Measurements from ENCODE around the gene CPA4.

Gene CPA4

GRCh38 chr7:130346941-130347340 lies 54.0 kb downstream of the CPA4 start:
- DNase-seq = no peak

GRCh38 chr7:130349911-130350782 lies 57.2 kb downstream of the CPA4 start:
- DNase-seq = no peak

DNA sequence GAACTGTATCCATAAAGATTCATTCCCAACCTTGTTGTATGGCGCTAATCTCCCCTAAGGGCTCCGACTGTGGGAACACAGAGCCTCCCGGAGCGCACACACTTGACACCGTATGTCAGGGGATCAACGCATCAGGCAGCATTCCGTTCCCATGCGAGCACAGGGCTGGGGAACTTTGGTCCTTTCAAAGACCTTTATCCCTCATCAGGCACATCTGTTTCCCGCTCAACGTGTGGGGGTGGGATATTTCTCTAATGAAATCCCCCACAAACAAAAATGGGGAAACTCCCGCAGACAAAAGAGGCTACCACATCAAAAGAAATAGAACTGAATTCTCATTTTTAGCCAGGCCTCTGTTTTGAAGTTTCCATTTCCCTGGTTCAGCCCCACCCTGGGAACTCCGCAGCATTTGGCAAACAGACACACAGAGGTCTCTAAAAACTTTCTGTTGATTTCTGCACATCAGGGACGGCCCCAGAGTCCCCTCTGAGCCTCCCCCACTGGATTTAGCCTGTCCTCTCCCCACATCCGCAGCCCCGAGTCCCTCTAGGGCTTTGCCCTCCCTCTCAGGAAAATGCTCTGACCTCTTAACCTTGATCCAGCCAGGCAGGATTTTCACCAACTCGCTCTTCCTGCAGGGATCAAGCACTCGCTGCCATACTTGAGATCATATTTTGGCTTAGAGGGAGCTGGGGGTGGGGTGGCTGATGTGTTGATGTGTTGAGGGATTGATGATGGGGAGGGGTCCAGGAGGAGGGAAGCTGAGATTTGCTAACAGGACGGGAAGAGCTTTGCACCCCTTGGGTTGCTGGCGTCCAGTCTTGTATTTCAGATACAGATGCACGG lies 58.2 kb downstream of the CPA4 start:
- peak; percentile 92 for DNase-seq

DNA sequence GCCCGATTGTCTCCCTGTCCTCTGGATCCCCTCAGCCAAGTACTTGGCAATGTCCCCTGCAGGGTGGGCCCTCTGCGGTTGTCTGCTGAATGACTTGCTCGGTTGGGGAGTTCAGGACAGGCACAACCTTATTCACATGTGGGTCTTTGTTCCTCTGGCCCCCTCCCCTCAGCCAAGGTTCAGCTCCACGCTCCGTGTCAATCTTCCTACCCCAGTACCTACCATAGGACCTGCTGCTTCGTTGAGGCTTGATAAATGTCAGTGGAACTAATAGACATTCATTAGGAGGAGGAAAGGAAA lies 58.8 kb downstream of the CPA4 start:
- no peak for DNase-seq

GRCh38 chr7:130352194-130353074 lies 59.5 kb downstream of the CPA4 start:
- DNase-seq = no peak

GRCh38 chr7:130353196-130353595 lies 60.2 kb downstream of the CPA4 start:
- DNase-seq = no peak

GRCh38 chr7:130356121-130356875 lies 63.3 kb downstream of the CPA4 start:
- DNase-seq = peak; percentile 94

DNA sequence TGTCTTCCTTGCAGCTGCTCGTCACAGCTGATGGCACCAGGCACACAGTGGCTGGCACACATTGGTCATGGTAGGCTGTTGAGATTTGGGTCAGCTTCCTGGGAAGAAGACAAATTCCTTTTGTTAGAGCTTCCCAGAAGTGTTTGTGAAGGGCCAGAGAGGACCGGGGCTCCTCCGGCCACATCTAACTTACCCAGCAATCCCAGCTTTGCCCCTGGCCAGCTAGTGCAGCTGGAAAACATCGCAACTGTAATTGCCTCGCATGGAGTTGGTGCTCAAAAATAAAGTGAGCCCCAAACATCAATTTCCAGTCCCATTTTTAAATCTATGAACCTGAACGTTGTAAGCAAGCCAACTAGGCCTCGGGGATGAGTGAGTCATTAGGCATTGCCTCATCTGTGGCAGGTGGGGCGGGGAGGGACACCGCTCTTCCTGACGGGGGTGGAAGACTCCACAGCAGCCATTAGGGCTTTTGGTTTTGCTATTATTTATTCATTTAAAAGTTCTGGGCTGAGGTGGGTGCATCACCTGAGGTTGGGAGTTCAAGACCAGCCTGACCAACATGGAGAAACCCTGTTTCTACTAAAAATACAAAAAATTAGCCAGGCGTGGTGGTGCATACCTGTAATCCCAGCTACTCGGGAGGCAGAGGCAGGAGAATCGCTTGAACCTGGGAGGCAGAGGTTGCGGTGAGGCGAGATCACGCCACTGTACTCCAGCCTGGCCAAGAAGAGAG lies 64.1 kb downstream of the CPA4 start:
- peak; percentile 78 for DNase-seq

GRCh38 chr7:130358471-130358870 lies 65.5 kb downstream of the CPA4 start:
- no peak for DNase-seq

GRCh38 chr7:130359276-130359857 lies 66.4 kb downstream of the CPA4 start:
- DNase-seq = no peak

GRCh38 chr7:130360518-130360917 lies 67.6 kb downstream of the CPA4 start:
- DNase-seq = no peak

DNA sequence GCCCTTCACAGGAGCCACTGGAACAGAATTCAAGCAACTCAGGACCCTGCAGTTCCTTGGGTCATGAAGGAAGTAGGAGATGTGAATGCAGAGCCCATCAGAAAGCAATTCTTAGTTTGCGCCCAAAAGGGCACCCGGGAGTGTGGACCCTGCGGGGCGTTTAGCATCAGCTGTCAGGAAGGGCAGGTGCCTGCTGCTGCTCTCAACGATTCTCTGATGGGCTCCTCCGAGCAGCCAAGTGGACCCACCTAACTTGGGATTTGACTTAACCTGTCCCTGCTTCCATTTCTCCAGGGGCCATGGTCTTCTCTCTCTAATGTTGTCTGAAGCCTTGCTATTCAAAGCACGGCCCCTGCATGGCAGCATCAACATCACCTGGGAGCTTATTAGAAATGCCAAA lies 68.7 kb downstream of the CPA4 start:
- DNase-seq = no peak

GRCh38 chr7:130362251-130362816 lies 69.4 kb downstream of the CPA4 start:
- peak; percentile 10 for DNase-seq

DNA sequence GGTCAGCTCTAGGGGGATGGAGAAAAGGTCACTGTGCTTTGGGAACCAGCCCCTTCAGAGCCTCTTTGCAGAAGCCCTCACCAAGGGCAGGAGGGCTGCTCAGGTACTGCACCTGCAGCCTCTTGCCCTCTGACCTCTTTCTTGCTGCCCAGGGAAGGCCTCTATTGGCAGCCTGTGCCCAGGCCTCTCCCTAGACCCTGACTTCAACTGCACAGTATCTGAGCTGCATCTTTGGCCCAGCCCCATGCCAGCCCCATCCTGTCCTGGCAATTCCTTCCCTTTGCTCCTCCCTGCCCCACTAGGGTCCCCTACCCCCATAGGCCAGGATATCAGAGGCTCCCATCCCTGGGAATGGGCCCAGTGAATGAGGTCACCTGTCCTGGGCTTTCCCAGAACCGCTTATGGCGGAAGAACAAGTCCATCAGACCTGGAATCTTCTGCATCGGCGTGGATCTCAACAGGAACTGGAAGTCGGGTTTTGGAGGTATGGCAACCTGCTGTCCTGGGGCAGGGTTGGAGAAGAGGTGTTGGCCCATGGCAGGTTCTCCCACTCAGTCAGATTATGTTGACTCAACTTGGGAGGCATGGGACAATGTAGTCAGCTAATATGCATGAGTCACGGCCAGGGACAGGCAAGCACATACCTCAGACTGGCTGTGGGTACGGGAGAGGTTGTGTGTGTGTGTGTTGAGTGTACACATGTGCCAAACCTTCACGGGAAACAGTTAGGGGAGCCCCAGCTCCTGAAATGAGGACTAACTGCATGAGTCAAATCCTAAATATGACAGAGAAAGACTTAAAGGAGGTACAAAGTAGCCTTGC lies 70.3 kb downstream of the CPA4 start:
- DNase-seq = peak; percentile 27

- DNase-seq = peak; percentile 23
Observed at GRCh38 chr7:130364451-130364850, 71.5 kb downstream of the CPA4 start.

DNA sequence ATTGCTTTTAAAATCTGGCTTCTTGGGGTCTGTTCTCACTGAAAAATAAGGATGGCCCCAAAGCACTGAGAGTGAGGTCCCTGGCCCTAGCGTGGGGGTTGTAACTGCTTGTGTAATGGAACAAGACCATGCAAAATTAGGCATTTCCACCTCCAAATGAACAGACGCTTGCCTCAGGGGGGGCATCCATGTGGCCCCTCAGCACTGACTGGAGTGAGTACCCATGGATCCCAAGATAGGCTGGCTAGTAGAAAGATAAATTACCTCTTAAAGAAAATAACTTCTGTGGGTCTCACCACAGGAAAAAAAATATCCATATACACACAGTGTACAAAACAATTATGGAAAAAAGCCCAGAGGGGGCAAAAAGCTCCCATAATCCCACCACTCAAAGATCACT lies 72.1 kb downstream of the CPA4 start:
- DNase-seq = no peak

- peak; percentile 91 for DNase-seq
Observed at GRCh38 chr7:130365511-130366441, 72.8 kb downstream of the CPA4 start.

DNA sequence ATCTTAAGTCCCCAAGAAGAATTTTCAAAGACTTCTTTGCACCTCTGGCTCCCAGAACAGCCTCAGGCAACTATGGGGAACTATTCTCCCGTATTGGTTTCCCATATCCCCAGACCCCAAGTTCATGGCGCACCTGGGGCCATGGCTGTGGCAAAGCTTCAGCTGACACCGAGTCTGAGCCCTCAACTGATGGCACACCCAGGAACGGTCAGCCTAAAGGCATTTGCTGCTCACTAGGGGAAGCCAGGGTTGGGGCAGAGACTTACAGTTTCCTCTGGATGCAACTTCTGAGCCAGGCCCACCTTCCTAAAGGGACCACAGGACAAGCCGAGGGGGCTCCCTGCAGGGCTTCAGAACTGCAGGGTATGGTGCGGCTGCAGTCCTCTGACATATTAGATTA lies 73.6 kb downstream of the CPA4 start:
- no peak for DNase-seq
